IPS-NIHi7 (cell line): Measurements from ENCODE around the gene PTGIS.
A peak's percentile ranks its signal among the peaks of the same experiment; 100 is the strongest.

Experiments used
- DNase-seq: peaks from one replicate; pipeline ENCODE4 v3.0.0; 2012; ENCODE audit warnings: mixed read lengths; ENCODE audit errors: extremely low spot score

PTGIS gene

GRCh38 chr20:49471397-49471796, 96.5 kb downstream of the PTGIS start:
- DNase-seq, result no peak

- DNase-seq, result no peak
Observed at GRCh38 chr20:49470922-49471321, 97.0 kb downstream of the PTGIS start.

- DNase-seq, result no peak
Observed at GRCh38 chr20:49469060-49469459, 98.9 kb downstream of the PTGIS start.

- no peak for DNase-seq
Observed at GRCh38 chr20:49468412-49468811, 99.5 kb downstream of the PTGIS start.

- DNase-seq, result peak; percentile 46
Observed at GRCh38 chr20:49466114-49466912, 101.6 kb downstream of the PTGIS start.

GRCh38 chr20:49464556-49464955, 103.4 kb downstream of the PTGIS start:
- DNase-seq, result no peak

- DNase-seq, result no peak
Observed at GRCh38 chr20:49462626-49463025, 105.3 kb downstream of the PTGIS start.

GRCh38 chr20:49461894-49462620, 105.9 kb downstream of the PTGIS start:
- no peak for DNase-seq

GRCh38 chr20:49460916-49461315, 107.0 kb downstream of the PTGIS start:
- DNase-seq, result no peak

- no peak for DNase-seq
Observed at GRCh38 chr20:49460131-49460530, 107.8 kb downstream of the PTGIS start.

GRCh38 chr20:49459684-49460083, 108.3 kb downstream of the PTGIS start:
- no peak for DNase-seq

GRCh38 chr20:49457444-49457843, 110.5 kb downstream of the PTGIS start:
- DNase-seq, result no peak

- no peak for DNase-seq
Observed at GRCh38 chr20:49456646-49457045, 111.3 kb downstream of the PTGIS start.

GRCh38 chr20:49455691-49456090, 112.2 kb downstream of the PTGIS start:
- DNase-seq, result no peak
